Measurements from ENCODE around the gene SDHA. TPM values are rescaled to one million over a fixed set of nuclear protein-coding genes. Genes with fewer than 3 reads are reported as not detected.
A peak's percentile ranks its signal among the peaks of the same experiment; 100 is the strongest.

Gene SDHA
- total and polyA plus RNA-seq, 9 donors: 69.6 to 169 (median 103) TPM

- WGBS, 3 donors: 10 to 18% (median 16%) methylated on average over 36 to 56 of the region's 56 CpGs
- DNase-seq: peak in 3 of 5 donors; percentile 15 to 56 (median 44)
- H3K27ac ChIP-seq: no peak within 1 kb of the TSS
- no peak within 1 kb of the TSS for H3K4me3 ChIP-seq
- H3K27me3 ChIP-seq: no peaks in the 10 kb centered on the region
- H3K4me1 ChIP-seq (ENCODE audit: insufficient read depth): peaks cover 7% of the 10 kb centered on the region
- H3K9me3 ChIP-seq: no peaks in the 10 kb centered on the region
- TF ChIP-seq CTCF (IDR thresholded peaks at IDR 0.05) (no peak), EP300 (IDR thresholded peaks at IDR 0.05) (no peak), POLR2A (IDR thresholded peaks at IDR 0.05) (no peak)
- intact Hi-C loops (cut with DNase I): no loop called here
- no peaks in the 10 kb centered on the region for H3K36me3 ChIP-seq
Measured at GRCh38 chr5:191036-191948, 26.8 kb upstream of the SDHA start, which contains the start of gene LRRC14B. Gene LRRC14B, plus strand, starts transcription at chr5:191495. Its CDS starts 44 bp downstream, at chr5:191539.

- H3K9me3 ChIP-seq: no peaks in the 10 kb centered on the region
- H3K27ac ChIP-seq: no peak overlapping the region
- peak in 2 of 5 donors; percentile 22 to 33 for DNase-seq
- H3K27me3 ChIP-seq: no peaks in the 10 kb centered on the region
- no peak overlapping the region for H3K4me3 ChIP-seq
- WGBS, 3 donors: 73 to 84% (median 77%) methylated on average over 46 of the region's 46 CpGs
- intact Hi-C loops (cut with DNase I): no loop called here
- TF ChIP-seq POLR2A (IDR thresholded peaks at IDR 0.05) (no peak), CTCF (IDR thresholded peaks at IDR 0.05) (no peak), EP300 (IDR thresholded peaks at IDR 0.05) (no peak)
- H3K36me3 ChIP-seq: no peaks in the 10 kb centered on the region
- peaks cover 7% of the 10 kb centered on the region for H3K4me1 ChIP-seq (ENCODE audit: insufficient read depth)
Measured at GRCh38 chr5:191949-192690, 26.0 kb upstream of the SDHA start.

DNA sequence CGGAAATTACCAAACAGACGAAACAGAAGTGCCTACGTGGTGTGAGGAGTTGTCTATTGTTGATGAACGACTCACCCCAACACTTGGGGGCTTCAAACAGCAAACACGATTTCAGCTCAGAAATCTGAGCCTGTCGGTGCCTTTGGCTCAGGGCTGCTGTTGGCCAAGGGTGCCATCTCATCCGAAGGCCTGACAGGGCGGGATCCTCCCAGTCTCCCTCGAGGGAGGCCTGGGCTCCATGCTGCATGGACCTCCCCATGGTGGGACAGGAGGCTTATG, 25.5 kb upstream of the SDHA start:
- TF ChIP-seq POLR2A (IDR thresholded peaks at IDR 0.05) (no peak), EP300 (IDR thresholded peaks at IDR 0.05) (no peak), CTCF (IDR thresholded peaks at IDR 0.05) (no peak)
- WGBS, 3 donors: 83 to 88% (median 87%) methylated on average over 9 of the region's 9 CpGs
- Histone ChIP-seq H3K9me3 (no peaks in the 10 kb centered on the region), H3K27me3 (no peaks in the 10 kb centered on the region), H3K4me3 (no peak overlapping the region), H3K4me1 (ENCODE audit: insufficient read depth) (peaks cover 7% of the 10 kb centered on the region), H3K27ac (no peak overlapping the region), H3K36me3 (no peaks in the 10 kb centered on the region)
- DNase-seq: no peak
- intact Hi-C loops (cut with DNase I): no loop called here

DNA sequence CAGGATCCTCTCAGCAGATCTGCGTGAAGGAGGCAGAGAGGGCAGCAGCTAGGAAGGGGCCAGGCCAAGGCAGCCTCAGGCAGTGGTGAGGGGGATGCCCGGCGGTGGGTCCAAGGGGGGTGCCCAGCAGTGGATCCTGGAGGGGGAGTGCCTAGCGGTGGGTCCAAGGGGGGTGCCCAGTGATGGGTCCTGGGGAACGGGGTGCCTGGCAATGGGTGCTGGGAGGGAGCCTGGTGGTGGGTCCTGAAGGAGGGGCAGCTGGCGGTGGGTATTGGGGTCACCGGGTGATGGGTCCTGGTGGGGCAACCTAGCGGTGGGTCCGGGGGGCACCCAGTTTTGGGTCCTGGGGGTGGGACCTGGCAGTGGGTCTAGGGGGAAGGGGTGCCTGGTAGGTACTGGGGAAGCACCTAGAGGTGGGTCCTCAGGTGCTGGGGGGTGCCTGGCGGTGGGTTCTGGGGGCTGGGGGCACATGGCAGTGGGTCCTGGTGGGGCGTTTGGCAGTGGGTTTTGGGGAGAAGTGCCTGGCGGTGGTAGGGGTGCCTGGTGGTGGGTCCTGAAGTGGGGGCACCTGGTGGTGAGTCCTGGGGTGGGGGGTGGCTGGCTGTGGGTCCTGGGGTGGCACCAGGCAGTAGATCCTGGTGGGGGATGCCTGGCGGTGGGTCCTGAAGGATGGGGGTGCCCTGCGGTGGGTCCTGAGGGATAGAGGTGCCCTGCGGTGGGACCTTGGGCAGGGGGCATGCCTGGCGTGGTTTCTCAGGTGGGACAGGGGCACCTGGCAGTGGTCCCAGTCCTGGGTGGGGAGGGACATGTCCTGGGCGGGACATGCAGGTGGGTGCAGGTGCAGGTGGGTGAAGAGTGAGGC, 24.9 kb upstream of the SDHA start:
- 86 to 89% (median 87%) methylated on average over 14 to 17 of the region's 17 CpGs for WGBS, 3 donors
- no peaks in the 10 kb centered on the region for H3K36me3 ChIP-seq
- no peaks in the 10 kb centered on the region for H3K9me3 ChIP-seq
- no peak overlapping the region for H3K4me3 ChIP-seq
- TF ChIP-seq EP300 (IDR thresholded peaks at IDR 0.05) (no peak), POLR2A (IDR thresholded peaks at IDR 0.05) (no peak)
- H3K27me3 ChIP-seq: no peaks in the 10 kb centered on the region
- peak in 3 of 5 donors; percentile 21 to 40 (median 28) for DNase-seq
- intact Hi-C loops (cut with DNase I): no loop called here
- H3K4me1 ChIP-seq (ENCODE audit: insufficient read depth): peaks cover 6% of the 10 kb centered on the region
- no peak overlapping the region for H3K27ac ChIP-seq
